T follicular helper cell (primary cell): ENCODE results near the gene TSC22D1.

ENCODE experiments used
- DNase-seq: peaks from one replicate; pipeline ENCODE4 v3.0.0-alpha.2; 2020; ENCODE audit warnings: low read depth

Gene TSC22D1

DNA sequence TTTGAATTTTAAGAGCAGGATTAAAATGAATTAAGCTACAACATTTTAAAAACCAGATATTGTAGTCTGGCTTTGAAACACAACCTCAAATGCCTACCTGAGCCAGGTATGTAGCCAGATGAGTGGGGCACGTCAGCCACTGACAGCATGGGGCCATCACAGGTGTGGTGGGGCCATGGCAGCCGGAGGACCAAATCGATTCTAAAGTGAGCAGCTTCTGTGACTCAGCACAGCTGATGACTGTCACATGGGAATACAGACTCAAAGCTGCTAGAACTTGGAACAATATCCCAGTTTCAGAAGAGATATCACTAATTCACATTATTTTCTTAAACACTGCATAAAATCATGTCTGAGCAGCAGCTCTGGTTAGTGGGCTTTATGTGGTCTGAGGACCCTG, 149.7 kb downstream of the TSC22D1 start:
- DNase-seq: no peak

DNA sequence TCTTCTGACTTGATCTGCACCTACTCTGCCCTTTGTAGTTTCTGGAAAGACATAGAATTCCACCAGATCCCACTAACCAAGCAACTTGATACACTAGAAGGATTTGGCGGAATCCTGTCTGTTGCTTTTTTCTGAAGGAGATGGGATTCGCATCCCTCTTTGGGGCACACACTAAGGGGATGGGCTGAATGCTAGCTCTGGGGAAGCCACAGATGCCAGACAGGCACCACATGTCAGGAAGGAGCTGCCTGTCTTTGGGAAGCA, 150.4 kb downstream of the TSC22D1 start:
- no peak for DNase-seq

DNA sequence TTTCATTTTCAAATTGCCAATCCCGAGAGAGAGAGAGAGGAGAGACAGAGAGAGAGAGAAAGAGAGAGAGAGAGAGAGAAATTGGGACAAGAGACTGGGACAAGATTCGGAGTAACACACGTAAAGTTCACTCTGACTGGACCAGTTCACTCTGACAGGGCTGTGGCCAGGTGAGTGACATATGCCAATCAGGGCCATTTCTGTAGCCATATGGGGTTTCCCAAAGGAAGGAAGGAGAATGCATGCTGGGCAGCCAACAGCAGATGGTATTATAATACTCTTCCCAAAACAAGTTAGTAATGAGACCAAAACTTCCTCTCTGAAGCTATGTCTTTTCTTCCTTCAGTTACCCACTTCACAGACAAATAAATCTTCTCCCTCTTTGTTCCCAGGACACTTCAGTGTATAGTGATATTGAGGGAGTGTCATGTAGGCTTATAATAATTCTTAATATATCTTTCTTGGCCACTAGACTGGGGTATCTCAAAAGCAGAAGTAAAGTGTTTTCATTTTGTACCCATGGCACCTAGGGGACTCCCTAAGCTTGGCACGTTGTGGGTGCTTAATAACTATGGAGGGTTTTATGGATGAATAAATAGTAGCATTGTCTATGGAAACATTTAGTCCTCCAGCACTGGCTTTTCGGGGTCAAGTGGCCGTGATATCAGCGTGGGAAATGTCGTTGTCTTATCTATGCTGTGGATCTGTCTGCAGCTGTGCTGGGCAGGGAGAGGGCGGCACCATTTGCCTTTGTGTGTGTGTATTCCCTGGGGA, 150.9 kb downstream of the TSC22D1 start:
- no peak for DNase-seq

DNA sequence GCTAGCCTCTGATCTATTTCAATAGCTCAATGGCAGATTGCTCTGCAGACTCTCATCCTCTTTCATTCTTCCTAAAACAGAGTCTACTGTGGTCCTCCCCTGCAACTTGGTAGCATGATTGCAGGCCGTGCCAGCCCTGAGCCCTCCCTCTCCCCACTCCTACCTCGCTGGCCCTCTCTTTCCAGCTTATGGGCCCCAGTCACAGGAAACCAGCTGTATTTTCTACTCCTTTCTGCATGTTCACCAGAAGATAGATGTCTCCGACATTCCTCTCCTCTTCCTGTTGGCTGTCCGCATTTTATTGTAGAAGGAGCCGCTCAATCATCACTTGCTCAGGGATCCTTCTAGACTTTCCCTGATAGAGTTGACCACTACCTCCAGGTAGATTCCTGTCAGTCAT, 152.3 kb downstream of the TSC22D1 start:
- DNase-seq: no peak

DNA sequence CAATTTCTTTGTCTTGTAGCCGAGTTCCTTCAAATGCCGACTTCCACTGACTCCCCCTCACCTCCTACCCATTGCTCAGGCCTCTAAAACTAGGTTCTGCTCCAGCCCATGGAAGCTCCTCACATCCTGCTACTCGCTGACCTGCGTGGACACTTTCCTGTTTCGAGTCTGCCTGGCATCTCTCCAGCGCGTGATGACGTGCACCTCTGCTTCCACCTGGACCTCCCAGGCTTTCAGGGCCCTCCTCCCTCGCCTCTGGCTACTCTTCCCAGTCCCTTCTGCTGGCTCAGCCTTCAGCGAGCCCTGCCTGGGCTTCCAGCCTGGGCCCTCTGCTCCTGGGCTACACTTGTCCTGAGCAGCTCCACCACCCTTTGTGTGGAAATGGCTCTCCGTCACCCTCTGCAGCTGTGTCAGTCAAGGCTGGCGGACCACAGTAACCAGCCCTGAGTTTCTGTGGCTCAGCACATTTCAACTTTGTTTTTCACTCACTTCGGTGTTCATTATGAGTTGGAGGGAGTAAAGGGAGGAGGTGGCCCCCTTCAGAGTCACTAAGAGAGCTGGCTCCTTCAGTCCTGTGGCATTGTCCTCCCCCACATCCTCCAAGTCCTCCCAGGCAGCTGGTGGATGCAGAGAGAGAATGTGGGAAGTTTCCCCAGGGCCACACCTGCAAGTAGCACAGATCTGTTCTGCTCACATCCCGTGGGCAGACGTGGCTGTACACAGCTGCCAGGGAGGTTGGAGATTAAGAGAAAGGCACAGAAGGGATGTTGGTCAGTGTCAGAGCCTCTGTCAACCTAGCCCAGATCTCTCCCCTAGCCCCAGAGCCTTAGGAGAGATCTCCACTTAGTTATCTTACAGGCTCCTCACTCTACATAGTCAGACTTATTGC, 153.1 kb downstream of the TSC22D1 start:
- DNase-seq: no peak

DNA sequence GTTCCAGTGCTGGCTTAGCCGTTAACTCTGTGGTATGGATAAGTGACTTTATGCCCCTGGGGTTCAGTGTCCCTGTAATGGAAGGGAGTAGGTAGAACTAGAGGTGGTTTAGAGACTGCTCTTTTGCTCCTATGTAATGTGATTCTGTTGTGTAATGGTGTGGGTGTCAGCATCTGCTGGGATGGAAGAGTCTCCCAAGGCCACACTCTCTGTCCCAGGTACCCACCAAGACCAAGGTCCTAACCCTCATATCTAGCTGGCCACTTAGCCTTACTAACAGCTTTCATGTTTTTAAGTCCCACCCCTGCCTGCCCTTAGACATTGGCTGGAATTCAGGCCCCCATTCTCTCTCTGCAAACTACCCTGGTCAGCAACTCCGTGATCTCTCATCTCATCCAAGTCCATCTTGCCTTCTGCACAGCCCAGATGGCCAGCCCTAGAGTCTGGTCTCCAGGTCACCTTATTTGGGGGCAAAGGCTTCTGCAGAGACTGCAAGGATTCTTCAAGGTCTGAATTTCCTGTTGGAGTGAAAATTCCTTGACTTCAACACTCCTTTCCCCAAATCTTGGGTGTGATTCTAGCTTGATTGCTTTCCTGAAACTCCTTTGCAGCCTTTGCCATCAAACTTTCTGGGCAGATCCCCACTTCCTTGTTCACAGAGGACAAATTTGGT, 154.1 kb downstream of the TSC22D1 start:
- no peak for DNase-seq

DNA sequence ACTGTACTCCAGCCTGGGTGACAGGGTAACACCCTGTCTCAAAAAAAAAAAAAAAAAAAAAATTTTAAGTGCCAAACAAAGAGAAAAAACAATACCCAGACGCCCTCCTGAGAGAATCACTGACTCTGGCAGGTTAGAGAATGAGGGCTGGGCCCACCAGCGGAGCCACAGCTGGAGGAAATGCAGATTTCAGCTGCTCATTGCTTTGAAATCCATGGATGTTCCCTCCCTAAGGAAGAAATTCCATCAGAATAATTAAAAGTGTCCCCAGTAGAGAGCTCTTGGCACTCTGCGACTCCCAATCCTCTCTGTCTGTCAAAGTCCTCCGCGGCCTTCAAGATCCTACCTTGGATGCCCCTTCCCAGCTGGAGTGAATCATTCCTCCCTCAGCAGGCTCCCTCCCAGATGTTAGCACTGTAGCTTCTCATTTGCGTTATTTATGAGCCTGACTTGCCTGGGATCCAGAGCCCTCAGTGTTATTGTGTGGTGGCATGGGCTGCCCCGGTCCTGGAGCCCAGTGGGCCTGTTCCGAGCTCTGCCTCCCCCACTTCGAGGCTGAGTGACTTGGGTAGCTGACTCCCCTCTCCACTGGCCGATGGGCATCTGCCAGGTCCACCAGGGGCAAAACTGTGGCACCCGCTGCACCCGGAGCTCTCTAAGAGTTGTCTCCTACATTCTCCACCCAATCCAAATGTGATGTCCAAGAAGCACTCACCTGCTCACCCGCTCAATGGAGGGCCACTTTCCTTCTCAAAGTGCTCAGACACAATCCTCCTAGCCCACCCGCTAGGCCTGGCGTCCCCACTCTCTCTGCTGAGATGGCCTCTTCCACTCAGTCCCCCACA, 155.5 kb downstream of the TSC22D1 start:
- no peak for DNase-seq

DNA sequence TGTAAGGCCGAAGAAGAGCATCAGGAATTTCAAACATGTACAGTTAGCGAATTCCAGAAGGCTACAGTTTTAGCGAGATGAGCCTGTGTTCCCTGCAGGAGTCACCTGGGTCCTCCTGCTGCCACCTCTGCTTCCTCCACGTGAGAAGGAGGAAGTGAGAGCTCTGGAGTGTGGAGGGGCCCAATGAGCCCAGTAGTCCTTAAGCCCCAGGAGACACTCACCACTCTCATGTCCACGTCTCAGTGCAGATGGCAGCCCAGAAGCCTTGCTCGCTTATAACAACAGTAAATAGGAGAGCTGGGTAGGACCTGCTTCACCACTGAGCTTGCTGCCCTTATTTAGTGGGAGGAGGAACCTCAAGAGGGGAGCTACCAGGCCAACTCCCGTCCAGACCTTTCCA, 158.3 kb downstream of the TSC22D1 start:
- DNase-seq: no peak

DNA sequence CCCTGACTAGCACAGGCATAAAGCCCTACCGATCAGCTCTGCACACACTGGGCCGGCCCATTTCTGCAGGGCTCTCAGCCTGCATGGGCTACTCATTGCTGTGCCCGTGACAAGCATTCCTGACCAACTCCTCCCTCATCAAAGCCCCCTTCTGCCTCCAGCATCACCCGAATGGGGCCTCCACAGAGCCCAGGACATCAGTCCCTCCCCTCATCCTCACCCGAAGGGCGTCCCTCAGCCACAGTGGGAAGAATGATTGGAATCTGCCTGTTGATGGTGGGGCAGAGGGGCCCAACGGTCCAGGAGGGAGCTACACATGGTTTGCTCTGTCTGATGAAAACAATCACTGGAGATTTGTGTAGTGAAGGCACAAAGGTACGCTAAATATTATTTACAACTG, 158.7 kb downstream of the TSC22D1 start:
- no peak for DNase-seq

DNA sequence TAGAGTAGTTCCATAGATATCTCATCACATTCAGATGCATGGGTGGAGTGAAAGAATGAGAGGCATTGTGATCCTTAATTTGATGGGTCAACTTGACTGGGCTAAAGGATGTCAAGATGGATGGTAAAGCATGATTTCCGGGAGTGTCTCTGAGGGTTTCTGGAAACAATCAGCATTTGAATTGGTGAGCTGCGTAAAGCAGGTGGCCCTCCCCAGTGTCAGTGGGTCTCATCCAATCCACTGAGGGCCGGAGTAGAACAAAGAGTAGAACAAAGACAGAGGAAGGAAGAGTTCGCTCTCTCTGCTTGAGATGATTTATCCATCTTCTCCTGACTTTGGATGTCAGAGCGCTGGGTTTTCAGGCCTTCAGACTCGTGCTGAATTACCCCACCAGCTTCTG, 159.4 kb downstream of the TSC22D1 start:
- no peak for DNase-seq

DNA sequence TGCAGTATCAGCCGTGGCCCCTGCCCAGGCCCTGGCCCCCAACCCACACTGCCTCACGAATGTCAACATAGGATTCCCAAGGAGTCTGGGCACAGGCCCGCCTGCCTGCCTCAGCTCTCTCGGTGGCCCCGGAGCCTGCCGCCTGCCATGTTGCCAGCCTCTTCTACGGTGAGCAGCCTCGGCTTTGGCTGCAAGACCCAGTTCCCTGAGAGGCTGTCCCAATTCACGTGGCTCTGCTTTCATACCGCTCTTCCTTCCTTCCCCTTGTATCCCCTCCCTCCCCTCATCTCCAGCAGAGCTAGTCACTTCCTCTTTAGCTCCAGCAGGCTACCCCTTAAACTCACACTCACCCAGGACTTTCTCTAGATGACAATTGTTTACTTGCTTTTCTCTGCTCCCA, 159.8 kb downstream of the TSC22D1 start:
- DNase-seq: no peak

DNA sequence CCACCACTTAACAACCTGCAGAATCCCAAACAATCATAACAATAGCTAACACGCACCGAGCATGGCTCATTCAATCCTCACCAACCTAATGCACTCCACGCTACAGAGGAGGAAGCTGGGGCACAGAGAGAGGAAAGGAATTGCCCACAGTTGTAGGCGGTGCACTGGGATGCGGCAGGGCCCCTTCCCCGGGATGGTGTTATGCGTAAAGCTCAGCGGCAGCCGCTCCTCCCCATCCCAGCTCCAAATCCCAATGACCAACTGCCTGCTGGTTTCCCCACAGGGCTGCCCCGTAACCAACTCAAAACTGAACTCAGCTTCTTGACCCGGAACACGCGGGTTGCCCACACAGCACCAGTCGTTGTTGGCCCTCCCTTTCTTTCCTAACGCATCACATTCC, 160.3 kb downstream of the TSC22D1 start:
- DNase-seq: no peak

DNA sequence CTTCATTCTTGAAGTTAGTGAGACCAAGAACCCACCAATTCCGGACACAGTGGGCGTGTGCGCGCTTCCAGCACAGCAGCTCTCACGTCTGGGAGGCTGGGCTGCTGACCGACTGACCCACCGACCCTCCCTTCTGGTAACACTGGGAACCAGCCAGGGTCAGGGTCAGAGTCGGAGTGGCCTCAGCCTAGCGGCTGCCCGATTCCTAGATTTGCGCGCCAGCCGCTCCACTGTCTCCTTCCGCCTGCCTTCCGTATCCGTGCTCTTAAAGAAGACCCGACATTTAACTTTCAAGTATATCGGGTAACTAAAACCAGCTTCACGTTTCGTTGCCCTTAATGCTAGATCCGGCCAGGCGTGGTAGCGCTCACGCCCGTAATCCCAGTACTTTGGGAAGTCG, 161.4 kb downstream of the TSC22D1 start:
- no peak for DNase-seq

DNA sequence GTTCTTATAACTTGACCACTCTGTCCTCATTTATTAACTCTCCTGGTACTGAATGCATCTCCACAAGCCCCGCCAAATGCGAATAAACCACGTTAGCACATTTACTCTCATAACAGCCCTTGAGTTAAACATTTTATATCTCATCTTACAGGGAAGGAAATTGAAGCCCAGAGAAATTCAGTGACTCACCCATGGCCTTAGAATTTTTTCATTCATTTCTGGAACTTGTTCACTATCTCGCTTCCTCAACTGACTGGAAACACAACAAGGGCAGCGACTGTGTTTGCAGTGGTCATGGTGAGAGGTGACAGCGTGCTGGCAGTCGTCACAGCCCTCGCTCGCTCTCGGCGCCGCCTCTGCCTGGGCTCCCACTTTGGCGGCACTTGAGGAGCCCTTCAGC, 163.0 kb downstream of the TSC22D1 start:
- DNase-seq: no peak

DNA sequence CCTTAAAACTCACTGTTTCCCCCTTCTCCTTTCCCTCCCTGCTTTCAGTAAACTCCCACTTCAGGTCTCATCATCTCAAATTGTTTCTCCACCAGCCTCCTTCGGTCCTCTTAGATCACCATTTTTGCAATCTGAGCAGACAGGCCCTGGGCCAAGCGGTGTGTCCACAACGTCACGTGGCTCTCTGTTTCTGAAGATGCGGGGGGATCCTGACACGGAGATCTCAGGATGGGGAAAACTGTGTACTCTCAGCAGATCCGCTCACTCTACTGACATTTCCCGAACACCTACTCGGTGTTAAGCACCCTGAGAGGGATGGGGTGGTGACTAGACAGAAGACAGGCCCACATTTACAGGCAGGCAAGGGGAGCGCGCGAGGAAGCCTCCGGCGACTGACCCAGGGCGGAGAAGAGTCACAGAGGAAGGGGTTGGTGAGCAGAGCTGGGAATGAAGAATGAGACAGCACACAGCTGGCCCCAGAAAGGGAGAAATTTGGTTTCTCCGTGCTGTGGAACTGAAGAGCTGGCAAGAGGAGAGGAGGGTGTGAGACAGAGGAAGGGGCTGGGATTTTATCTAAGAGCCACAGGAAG, 163.7 kb downstream of the TSC22D1 start:
- no peak for DNase-seq

DNA sequence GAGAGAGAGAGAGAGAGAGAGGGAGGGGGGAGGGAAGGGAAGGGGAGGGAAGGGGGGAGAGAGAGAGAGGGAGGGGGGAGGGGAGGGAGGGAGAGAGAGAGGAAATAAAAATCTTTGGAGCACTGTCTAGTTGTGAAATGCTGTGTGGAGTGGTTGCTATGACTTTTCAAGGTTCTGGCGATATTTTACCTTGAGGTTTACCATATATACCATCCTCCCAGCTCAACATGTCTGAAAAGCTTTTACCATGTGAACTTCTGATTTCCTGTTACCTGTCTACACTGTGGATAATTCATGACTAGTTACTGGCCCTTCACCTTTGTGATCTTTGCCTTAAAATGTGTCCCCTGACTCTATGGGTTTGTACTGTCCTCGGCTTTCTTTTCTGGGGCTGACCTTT, 164.3 kb downstream of the TSC22D1 start:
- no peak for DNase-seq

DNA sequence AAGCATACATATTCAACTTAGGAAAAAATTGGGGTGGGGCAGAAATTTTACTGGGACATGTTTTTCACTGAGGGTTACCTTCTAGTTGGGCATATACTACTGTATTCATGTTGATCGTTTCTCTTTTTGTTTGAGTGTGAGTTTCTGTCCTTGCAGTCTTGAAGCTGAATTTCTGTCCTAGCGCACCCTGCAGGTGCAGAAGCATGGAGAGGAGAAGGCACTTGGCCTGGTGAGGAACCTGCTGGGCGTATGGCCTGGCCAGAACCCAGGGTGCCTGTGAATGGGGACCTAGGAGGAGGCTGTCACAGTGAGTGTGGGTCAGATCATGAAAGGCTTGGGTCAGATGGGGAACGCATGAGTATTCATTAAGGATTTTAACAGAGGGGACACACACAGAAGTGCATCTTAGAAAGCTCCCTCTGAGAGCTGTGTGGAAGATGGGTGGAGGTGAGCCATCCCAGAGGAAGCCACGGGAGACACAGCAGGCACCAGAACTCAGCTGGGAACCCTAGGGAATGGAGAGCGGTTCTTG, 165.7 kb downstream of the TSC22D1 start:
- no peak for DNase-seq

DNA sequence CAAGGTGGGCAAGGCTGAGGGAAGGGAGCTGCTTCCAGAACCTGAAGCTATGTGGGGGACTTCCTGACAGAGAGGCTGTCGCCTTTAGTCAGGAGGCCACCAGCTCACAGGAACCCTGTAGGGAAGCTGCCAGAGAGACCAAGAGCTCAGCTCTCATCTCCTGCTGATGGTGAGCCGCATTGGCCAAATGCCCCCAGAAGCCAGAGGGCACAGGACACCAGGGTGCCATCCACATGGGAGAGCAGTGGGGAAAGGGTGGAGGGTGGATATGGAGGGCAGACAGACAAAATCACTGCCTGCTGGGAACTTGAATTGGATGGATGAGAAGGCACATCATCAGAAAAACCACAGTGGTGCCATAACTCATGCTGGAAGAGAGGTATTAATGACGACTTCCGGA, 166.5 kb downstream of the TSC22D1 start:
- DNase-seq: no peak

DNA sequence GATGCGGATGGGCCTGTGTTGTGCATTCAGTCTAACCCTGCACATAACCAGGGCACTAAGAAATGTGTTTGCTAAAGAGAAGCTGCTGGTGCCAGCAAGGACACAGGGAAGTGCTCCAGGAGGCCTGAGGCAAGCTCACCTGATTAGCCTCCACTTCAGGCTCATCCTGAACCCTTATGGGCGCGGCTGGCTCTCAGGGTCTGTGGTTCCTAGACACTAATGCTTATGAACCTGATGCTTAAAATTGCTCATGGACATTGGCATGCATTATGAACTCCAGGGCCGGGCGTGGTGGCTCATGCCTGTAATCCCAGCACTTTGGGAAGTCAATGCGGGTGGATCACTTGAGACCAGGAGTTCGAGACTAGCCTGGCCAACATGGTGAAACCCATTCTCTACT, 168.2 kb downstream of the TSC22D1 start:
- no peak for DNase-seq

DNA sequence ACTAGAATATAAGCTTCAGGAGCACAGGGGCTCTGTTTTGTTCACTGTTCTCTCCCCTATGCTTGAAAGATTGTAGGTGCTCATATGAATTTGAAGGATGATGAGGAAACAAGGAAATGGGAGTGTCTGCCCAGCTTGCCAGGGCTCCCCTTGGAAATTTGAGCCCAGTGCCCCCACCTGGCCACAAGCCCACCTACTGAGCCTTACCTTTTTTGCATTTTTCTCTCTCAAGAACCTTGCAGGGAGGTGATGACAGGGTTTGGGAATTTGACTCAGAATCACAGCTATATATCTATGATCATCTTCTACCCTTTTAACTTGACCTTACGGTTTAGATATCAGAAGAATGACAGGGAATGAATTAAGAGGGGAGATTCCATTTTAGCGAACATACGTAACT, 168.8 kb downstream of the TSC22D1 start:
- DNase-seq: no peak

DNA sequence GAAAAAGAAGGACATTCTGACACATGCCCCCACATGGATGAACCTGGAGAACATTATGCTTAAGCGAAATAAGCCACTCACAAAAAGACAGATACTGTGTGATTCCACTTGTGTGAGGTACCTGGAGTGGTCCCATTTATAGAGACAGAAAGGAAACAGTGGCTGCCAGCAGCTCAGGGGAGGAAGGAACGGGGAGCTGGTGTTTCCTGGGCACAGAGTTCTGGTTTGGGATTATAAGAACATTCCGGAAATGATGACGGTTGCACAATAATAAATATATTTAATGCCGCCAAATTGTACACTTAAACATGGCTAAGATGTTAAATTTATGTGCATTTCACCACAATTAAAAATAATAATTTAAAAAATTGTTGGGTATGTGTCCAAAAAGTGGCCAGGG, 169.5 kb downstream of the TSC22D1 start:
- no peak for DNase-seq
